ENCODE measurements around the gene PIK3C2A.
A peak's percentile ranks its signal among the peaks of the same experiment; 100 is the strongest.

Gene PIK3C2A

DNA sequence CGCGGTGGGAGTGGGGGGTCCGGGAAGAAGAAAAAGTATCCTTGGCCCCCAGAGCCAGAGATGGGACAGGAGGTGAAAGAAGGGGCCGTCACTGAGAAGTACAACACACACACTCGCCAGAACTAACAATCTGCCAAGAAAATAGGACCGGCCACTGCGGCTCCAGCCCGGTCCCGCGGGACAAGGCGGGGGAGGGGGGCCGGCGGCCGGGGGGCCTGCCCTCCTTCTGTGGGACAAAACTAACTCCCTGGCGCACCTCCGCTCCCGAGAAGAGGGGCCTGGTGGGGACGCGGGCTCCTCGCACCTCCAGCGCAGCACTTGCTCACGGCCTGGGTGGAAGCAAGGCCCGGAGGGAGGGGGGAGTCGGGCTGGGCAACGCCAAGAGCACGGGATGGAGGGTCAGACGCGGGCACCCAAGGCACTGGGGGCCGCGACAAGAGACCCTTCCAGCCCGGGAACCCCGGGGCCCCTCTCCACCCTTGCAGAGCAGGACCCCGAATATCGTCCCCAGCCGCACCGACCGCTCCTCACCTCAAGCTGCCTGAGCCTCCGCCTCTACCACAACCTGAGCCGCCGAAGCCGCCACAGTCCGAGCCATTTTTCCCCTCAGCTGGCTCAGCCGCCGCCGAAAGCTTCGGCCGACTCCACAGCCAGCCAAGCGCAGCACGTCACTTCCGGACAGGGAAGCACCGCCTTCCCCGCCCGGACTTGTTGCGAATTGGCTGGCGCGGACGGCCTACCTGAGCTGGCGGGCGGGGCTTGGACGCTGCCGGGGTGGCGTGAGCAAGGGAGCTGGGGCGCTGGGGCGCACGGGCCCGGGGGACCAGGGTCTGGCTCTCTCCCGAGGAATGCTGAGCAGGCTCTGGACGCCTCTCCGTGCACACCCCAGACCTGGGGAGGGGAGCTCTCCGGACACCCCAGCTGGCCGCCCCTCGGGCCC is at the start of gene PIK3C2A:
Gene PIK3C2A, minus strand, starts transcription at position 670 of the 940 bp plus-strand sequence. CDS start 38,245 bp downstream, outside the sequence.
- Histone ChIP-seq H3K9me3 (no peaks in the 10 kb centered on the region), H3K4me1 (ENCODE audit: control insufficient read depth in 1 of 2, insufficient read depth in 1 of 2, low read depth in 1 of 2, low read length in 1 of 2) (peaks cover 21% of the 10 kb centered on the region in 2 experiments), H3K27ac (peak within 1 kb of the TSS; percentile 83), H3K27me3 (peaks cover 8% of the 10 kb centered on the region), H3K4me3 (ENCODE audit: low read depth in 1 of 2, low read length in 1 of 2) (peak within 1 kb of the TSS; percentile 75 to 89), H3K36me3 (no peaks in the 10 kb centered on the region)
- TF ChIP-seq, protein P1, sequence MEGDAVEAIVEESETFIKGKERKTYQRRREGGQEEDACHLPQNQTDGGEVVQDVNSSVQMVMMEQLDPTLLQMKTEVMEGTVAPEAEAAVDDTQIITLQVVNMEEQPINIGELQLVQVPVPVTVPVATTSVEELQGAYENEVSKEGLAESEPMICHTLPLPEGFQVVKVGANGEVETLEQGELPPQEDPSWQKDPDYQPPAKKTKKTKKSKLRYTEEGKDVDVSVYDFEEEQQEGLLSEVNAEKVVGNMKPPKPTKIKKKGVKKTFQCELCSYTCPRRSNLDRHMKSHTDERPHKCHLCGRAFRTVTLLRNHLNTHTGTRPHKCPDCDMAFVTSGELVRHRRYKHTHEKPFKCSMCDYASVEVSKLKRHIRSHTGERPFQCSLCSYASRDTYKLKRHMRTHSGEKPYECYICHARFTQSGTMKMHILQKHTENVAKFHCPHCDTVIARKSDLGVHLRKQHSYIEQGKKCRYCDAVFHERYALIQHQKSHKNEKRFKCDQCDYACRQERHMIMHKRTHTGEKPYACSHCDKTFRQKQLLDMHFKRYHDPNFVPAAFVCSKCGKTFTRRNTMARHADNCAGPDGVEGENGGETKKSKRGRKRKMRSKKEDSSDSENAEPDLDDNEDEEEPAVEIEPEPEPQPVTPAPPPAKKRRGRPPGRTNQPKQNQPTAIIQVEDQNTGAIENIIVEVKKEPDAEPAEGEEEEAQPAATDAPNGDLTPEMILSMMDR (IDR thresholded peaks at IDR 0.05) = no peak

- no peak overlapping the region for H3K27ac ChIP-seq
- no peaks in the 10 kb centered on the region for H3K36me3 ChIP-seq
- H3K9me3 ChIP-seq = no peaks in the 10 kb centered on the region
- H3K4me1 ChIP-seq (ENCODE audit: control insufficient read depth in 1 of 2, insufficient read depth in 1 of 2, low read depth in 1 of 2, low read length in 1 of 2) = no peaks in the 10 kb centered on the region
- H3K4me3 ChIP-seq (ENCODE audit: low read depth in 1 of 2, low read length in 1 of 2) = no peak overlapping the region
- no peaks in the 10 kb centered on the region for H3K27me3 ChIP-seq
- TF ChIP-seq, protein P1 (IDR thresholded peaks at IDR 0.05) = no peak
These were observed 49.4 kb upstream of the PIK3C2A start for GRCh38 chr11:17257196-17257595.

GRCh38 chr11:17256512-17256911 is 48.7 kb upstream of the PIK3C2A start:
- H3K4me3 ChIP-seq (ENCODE audit: low read depth in 1 of 2, low read length in 1 of 2) = no peak overlapping the region
- TF ChIP-seq, protein P1 (IDR thresholded peaks at IDR 0.05) = no peak
- H3K9me3 ChIP-seq = no peaks in the 10 kb centered on the region
- H3K4me1 ChIP-seq (ENCODE audit: control insufficient read depth in 1 of 2, insufficient read depth in 1 of 2, low read depth in 1 of 2, low read length in 1 of 2) = no peaks in the 10 kb centered on the region
- H3K36me3 ChIP-seq = no peaks in the 10 kb centered on the region
- no peak overlapping the region for H3K27ac ChIP-seq
- H3K27me3 ChIP-seq = no peaks in the 10 kb centered on the region

DNA sequence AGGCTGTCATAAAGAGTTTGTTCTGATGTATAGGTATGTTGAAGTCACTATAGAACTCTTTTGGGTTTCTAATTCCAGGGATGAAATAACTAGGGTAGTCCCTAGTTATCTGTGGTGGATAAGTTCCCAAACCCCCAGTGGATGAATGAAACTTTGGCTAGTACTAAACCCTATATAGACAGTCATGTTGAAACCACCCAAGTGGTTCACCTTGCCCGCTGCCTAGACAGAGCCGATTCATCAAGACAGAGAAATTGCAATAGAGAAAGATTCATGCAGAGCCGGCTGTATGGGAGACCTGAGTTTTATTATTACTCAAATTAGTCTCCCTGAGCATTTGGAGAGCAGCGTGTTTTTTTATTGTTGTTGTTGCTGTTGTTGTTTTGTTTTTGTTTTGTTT is 44.9 kb upstream of the PIK3C2A start:
- Histone ChIP-seq H3K4me1 (ENCODE audit: control insufficient read depth in 1 of 2, insufficient read depth in 1 of 2, low read depth in 1 of 2, low read length in 1 of 2) (no peaks in the 10 kb centered on the region), H3K4me3 (ENCODE audit: low read depth in 1 of 2, low read length in 1 of 2) (no peak overlapping the region), H3K9me3 (no peaks in the 10 kb centered on the region), H3K36me3 (no peaks in the 10 kb centered on the region), H3K27ac (no peak overlapping the region), H3K27me3 (no peaks in the 10 kb centered on the region)
- TF ChIP-seq, protein P1 (IDR thresholded peaks at IDR 0.05) = no peak

- no peak overlapping the region for H3K27ac ChIP-seq
- H3K9me3 ChIP-seq = no peaks in the 10 kb centered on the region
- H3K27me3 ChIP-seq = no peaks in the 10 kb centered on the region
- no peaks in the 10 kb centered on the region for H3K4me1 ChIP-seq (ENCODE audit: control insufficient read depth in 1 of 2, insufficient read depth in 1 of 2, low read depth in 1 of 2, low read length in 1 of 2)
- TF ChIP-seq, protein P1 (IDR thresholded peaks at IDR 0.05) = no peak
- H3K4me3 ChIP-seq (ENCODE audit: low read depth in 1 of 2, low read length in 1 of 2) = no peak overlapping the region
- no peaks in the 10 kb centered on the region for H3K36me3 ChIP-seq
These were observed 43.0 kb upstream of the PIK3C2A start for GRCh38 chr11:17250561-17251350.

Data from neutrophil (primary cell).